Ureter (tissue), 1 donor: ENCODE measurements around the gene SORCS2. TPM values are rescaled to one million over a fixed set of nuclear protein-coding genes. Genes with fewer than 3 reads are reported as not detected.
"Not testable (repeated sequence)": the region's sequence is repeated elsewhere in the genome, so short reads cannot be mapped to it uniquely, and the experiment has no call there.

Experiments used
- DNase-seq: peaks from one replicate; pipeline ENCODE4 v3.0.0-alpha.2; 2020; ENCODE audit warnings: low spot score
- total RNA-seq: library from RNA; stranded (reverse); gene quantifications from one replicate; pipeline ENCODE4 v1.2.4, GENCODE V29; 2023
- donor health status: DM: yes; HTN: yes; CAD: no.

SORCS2 gene
- total RNA-seq, 1 donor from 2014 or later = 2.8 TPM

DNA sequence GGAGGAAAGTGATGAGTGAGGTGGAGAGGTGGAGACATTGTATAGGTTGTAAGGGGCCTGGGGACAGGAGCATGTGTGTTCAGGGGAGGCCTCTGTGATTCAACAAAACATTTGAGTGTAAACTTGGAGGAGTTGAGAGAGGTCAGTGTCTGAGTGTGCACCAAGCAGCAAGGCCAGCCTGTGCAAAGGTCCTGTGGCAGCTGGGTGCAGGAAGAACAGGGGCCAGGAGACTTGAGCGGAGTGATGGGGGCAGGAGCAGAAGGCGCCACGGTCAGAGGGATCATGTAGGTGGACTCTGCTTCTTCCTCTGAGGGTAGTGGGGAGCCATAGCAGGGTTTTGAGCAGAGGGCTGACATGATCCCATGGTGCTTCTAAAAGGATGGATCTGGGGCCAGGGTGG is 252.0 kb downstream of the SORCS2 start:
- no peak for DNase-seq

DNA sequence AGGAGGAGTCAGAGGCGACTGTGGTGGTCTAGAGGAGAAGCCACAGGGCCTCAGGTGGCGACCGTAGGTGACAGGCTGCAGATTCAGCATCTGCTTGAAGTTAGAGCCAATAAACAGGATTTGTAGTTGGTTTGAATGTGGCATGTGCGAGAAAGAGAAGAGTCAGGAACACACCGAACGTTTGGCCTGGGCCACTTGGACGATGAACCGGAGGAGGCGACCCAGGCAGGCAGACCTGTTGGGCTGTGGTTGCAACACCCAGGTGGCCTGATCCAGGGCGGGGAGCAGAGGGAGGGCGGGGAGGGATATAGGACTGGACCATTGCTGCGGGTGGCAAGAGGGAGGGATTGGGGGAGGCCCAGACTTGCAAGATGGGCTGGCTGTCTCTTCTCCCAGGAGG is 252.4 kb downstream of the SORCS2 start:
- no peak for DNase-seq

DNA sequence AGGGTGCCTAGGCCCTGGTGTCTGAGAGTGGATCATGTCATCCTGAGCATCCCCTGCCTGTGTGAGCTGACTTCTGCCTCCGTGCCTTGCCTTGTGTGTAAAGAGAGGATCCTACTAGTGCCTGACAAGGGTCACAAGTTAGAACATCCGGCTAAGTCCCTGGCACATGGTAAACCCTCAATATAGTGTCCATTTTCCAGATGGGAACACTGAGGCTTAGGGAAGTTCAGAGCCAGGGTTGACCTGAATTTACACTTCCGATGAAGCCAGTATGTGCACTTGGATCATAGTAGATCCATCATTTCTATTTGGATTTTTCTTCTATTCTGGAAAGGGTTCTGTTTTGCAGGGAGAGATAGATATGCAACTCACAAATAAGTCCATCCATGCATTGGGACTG is 254.9 kb downstream of the SORCS2 start:
- no peak for DNase-seq

DNA sequence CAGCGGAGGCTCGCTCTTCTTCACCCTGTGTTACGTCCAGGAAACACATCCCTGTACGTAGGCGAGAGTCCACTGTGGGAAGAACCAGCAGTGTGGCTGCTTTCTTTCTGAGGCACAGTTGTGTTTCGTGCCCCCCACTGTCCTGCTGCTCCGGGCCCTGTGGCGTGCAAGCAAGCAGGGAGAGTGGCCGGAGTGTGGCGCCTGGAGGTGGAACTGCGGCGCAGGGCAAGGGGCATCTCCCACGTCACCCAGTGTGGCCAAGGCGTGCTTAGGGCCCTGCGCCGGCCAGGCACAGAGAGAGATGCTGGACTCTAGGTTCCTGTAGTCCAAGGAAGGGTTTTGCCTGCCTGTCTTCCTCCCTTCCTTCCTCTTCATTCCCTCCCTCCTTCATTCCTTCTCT is 255.7 kb downstream of the SORCS2 start:
- DNase-seq = no peak

DNA sequence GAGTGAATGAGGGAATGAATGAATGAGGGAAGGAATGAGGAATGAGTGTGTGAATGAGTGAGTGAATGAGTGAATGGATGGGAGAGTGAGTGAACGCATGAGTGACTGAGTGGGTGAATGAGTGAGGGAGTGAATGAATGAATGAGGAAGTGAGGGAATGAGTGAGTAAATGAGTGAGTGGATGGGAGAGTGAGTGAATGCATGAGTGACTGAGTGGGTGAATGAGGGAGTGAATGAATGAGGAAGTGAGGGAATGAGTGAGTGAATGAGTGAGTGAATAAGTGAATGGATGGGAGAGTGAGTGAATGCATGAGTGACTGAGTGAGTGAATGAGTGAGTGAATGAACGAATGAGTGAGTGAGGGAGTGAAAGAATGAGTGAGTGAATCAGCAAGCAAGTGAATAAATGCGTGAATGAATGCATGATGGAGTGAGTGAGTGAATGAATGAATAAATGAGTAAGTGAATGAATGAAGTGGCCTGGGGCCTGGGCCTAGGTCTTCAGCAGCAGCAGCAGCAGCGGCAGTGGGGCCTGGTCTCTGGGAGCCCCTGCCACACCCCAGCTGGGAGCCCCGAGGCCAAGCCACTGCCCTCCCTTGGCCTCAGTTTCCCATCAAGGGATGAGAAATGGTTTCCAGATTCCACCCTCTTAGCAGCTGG is 258.6 kb downstream of the SORCS2 start:
- DNase-seq = no peak

DNA sequence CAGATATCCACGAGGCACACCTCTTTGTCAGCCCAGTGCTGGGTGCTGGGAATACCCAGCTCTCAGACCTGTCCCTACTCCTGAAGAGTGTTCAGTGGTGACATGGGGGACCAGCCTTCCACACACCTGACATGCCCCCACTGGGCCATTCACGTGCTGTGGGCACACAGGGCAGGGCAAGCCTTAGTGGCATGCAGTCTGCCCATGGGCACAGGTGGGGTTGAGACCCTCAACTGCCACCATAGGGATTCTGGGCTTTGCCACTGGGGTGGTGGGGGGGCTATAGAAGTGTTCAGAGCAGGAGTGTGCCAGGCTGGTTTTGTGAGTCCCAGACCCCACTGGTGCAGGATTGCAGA is 259.1 kb downstream of the SORCS2 start:
- no peak for DNase-seq

DNA sequence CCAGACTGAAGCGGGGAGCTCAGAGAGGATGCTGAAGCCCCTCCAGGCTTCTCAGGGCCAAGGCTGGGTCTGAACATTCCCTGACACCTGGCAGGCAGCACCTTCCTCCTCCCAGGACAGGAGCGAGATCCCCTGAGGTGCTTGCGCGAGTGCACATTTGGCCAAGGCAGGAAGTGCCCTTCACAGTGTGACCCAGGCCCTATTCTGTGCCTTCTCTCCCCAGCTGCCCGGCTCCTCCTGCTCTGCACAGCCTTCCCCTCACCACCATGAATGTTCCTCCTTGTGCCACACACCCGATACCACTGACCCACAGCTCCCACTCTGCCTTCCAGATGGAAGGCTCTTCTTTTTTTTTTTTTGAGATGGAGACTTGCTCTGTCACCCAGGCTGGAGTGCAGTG is 259.5 kb downstream of the SORCS2 start:
- no peak for DNase-seq

DNA sequence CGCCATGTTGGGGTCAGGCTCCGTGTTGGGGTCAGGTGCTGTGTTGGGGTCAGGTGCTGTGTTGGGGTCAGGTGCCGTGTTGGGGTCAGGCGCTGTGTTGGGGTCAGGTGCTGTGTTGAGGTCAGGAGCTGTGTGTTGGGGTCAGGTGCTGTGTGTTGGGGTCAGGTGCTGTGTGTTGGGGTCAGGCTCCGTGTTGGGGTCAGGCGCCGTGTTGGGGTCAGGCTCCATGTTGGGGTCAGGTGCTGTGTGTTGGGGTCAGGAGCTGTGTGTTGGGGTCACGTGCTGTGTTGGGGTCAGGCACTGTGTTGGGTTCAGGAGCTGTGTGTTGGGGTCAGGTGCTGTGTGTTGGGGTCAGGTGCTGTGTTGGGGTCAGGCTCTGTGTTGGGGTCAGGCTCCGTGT is 260.5 kb downstream of the SORCS2 start:
- DNase-seq = not testable (repeated sequence)

DNA sequence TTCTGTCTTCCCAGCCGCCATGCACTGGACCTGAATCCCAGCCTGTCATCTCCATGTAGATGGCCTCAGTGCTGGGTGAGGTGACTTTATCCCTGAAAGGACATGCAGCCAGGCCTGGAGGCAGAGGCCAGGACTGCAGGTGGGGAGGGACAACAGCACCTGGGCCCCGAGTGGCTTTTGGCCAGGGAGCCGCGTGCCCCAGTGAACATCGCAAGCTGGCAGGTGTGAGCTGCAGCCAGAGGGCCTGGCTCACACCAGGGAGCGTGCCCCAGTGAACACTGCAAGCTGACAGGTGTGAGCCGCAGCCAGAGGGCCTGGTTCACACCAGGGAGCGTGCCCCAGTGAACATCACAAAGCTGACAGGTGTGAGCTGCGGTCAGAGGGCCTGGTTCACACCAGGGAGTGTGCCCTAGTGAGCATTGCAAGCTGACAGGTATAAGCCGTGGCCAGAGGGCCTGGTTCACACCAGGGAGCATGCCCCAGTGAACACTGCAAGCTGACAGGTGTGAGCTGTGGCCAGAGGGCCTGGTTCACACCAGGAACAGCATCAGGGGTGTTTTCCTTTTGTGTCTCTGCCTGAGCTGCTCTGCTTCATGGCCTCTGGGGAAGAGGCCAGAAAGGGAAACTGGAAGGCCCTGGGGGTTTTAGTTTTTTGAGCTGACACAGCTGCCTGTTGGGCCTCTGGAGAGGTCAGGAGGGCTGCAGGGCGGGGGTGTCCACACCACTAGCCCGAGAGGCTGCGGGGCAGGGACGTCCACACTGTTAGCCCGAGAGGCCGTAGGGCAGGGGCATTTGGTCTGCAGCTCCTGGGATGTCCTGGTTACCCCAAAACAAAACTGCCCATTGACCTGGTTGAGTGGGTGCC is 265.1 kb downstream of the SORCS2 start:
- no peak for DNase-seq

DNA sequence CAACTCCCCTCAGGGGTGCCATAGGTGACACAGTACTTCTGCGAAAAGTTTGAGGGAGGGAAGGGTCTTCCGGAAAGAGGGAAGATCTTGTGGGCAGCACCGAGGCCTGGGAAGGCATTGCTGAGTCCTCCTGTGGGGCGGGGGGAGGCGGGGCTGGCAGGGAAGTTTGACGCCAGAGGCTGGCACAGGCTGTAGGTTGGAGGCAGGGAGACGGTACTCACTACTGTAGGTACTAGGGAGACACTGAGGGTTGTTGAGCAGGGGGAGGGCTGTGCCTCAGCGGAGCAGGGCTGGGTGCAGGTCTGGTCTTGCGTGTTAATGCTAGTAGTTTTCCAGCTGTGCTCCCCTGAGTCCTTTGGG is 265.7 kb downstream of the SORCS2 start:
- no peak for DNase-seq

DNA sequence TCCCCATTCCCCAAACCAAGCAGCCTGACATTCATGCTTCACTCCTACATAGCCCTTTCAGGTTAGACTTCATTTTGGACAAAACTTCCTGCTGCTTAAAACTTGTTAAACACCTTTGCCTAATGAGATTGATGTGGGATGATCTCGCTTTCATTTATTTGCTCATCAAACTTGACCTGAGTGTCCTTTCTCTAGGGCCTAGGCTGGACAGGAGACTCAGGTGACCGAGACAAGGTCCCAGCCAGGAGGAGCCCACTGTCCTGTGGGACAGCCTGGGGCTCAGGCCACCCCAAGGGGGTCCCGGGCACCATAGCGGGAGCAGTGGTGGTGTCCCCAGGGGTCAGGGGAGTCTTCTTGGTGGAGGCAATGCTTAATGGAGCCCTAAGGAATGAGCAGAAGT is 266.1 kb downstream of the SORCS2 start:
- DNase-seq = no peak

DNA sequence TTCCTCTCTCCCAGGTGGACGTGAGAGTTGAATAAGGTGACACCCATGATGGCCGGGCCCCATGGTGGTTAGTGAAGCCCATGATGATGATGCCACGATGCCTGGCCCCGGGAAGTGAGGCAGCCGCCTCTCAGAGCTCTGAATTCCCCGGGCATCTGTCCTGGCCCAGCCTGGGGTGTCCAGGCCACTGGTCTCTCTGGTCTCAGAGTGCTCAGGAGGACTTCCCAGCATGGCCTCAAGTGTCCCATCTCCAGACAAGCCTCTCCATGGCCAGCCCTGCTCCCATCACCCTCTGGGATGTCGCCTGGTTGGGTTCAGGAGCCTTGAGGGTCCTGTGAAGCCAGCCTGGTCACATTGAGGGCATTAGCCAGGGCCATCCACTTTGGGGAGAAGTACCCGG is 267.1 kb downstream of the SORCS2 start:
- DNase-seq = no peak

DNA sequence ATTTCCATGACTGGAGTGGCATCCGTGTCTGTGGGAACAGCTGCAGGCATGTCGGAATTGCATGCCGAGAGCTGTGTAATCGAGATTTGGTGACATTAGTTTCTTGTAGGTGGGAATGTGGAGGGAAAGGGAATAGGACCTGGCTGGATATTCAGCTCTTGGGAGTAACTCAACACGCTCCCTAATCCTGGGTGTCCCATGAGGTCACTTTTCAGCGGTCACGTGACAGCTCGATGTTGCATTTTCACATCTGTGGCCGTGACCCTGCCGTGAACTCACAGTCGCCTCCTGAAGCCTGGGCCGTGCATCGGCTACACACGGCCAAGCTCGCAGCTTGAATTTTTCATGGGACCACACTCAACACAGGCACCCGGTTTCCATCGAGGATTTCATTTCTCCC is 268.2 kb downstream of the SORCS2 start:
- DNase-seq = no peak

DNA sequence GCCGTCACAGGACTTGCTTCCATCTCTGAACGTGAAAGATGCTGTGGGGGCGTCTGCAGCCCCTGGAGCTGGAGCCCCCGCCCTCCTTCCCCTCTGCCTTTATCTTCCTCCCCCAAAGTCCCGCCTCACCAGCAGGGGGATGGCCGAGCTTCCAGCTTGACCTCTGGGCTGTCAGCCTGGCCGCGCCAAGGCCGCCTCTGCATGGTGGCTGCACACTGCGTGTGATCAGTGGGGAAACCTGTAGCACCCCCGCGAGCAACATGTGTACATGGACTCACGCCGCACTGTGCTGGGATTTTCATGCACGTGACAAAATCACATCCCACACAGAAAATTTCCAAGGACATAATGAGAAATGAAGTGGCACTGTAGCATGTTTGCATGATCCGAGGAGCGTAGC is 268.9 kb downstream of the SORCS2 start:
- no peak for DNase-seq

DNA sequence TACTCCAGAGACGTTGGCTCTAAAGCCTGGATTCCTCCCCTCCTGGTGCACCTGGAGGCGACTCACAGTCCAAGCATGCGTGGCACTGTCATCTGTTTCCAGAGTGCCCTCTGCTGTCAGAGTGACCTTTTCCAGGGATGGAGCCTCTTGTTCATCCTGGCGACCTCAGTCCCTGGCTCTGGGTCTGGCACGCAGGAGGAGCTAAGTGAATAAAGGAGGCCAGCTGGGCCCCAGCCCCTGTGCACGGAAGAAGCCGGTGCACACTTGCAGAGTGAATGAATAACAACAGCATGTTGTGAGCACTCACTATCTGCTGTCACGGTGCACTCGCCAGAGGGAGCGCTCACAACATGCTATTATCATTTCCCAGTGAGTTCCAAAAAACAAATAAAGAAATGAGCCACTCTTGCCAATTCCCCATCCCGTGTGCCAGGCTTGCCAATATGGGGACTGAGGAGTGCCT is 270.2 kb downstream of the SORCS2 start:
- DNase-seq = no peak

DNA sequence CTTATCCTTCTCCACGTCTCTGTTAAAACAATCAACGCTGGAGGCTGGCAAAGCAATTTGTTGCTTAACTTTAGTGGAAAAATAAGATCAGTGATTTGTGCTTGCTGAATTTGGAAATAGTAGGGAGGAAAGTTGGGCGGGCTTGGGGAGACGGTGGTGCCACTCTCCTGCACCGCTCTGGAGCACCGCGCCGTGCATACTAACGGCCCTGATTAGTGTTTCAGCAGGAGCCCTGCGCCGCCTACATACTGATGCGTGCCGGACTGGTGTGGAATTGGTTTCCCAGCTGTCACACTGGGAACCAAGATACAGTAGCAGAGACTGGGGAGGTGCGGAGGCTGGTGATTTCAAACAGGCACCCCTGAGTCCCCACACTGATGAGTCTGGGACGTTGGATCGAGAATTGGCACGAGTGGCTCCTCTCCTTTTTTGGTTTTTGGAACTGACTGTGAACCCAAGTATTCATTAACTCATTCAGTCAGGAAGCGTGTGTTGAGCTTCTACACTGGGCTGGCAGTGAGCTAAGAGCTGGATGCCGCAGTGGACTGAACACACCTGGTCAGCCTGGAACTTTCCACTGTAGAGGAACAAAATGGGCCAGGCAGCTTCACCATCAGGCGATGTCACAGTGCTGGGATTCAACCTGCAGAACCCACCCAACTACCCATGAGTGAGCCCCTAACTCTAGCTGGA is 271.4 kb downstream of the SORCS2 start:
- no peak for DNase-seq

DNA sequence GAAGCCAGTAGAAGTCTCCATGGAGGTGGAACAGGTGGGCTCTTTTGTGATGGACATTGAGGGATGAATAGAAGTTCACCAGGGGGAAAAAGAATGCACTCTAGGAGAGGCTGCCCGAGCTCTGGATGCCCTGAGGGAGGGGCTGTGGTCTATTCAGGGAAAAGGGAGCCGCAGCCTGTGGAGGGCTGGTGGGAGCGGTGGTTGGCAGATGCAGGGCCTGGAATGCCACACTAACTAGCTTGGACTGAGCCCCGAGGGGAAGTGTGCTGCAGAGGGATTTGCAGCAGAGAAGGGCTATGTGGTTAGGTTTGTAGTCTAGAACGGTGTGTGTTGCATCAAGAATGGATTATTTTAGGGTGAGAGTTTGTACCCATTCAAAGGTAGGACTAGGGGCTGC is 271.9 kb downstream of the SORCS2 start:
- no peak for DNase-seq

DNA sequence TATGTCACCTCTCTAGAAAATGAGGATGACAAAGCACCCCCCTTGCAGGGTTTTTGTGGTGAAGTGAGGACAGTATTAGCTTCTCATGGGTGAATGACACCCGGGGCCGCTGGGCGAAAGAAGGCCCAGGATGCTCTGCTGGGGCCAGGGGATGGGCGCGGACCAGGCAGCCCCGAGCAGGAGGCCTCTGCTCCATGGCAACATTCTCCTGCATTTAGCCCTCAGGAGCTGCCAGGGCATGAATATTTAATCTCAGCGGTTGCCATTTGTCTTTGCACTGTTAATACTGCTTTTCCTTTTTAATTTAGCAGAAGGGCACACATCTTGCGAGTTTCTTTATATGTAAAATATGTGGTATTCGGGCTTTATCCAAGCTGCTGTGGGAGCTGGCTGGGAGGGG is 272.7 kb downstream of the SORCS2 start:
- no peak for DNase-seq

DNA sequence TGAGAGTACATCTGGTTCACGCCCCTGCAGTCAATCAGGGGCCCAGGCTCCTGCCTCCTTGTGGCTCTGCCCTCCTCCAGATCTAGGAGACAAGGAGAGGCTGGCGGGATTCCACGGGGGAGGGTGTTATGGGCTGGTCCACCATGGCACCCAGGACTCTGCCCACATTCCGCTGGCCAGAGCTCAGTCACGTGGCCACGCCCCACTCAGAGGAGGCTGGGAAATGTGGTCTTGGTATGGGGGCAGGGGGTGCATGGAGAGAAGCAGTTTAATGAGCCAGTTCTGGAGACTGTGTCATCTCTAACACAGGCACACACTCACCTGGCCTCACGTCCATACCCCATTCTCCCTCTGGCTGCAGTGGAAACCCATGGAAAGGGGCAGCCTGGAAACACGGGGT is 273.9 kb downstream of the SORCS2 start:
- DNase-seq = no peak

DNA sequence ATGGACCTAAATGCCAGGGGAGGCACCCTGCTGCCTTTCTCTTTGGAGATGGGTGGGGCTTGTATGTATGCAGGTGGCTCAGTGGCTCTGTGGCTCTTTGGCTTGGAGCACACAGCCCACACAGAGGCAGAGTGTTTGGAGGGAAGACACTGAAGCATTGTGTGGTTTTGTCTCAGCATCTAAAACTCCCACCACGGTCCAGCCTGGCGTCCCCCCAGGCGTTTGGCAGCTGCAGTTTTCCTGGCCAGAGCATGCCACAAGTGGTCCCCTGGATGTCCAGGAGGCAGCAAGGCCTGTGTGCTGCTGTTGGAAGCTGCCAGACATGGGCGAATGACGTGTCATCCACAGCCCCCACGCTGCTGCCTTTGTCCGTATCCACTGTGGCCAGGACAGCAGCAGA is 274.6 kb downstream of the SORCS2 start:
- no peak for DNase-seq

DNA sequence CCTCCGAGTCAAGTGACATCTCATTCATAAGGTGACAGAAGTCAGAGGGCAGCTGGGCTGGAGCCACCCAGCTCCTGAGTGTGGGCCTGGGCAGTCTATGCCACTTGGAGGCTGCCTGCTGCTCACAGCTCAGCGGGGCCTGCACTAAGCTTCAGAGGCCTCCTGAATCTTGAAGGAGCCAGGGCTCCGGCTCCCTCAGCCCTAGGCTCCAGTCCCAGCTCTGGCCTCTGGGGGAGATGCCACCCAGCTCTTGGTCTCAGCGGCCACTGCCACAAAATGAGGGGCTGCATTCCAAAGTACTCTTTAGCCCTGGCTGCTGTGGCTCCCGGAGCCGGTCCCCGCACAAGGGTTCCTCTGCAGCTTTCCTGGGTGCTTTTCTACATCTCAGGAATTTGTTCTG is 275.1 kb downstream of the SORCS2 start:
- DNase-seq = no peak

DNA sequence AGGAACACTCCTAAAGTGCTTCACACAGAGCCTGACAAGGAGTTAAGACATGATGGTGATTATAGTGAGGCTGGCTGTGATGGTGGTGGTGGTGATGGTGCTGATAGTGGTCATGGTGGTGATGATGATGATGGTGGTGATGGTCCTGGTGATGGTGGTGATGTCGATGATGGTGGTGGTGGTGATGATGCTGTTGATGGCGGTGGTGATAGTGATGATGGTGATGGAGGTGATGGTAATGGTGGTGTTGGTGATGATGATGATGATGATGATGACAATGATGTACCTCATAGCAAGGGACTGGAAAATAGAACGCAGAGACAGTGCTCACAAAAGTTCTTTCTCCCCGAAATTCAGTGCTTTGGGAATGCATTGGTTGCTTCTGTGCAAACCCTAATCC is 276.7 kb downstream of the SORCS2 start:
- DNase-seq = no peak

DNA sequence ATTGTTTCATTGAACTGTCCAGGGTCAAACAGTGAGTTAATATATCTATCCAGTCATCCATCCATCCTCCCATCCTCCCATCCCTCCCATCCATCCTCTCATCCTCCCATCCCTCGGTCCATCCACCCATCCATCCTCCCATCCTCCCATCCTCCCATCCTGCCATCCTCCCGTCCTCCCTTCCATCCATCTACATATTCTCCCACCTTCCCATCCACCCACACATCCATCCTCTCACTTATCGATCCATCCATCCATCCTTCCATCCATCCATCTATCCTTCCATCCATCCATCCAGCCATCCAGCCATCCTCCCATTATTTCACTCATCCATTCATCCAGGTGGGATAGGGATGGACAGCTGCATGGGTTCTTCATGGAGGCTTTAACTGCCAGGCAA is 277.8 kb downstream of the SORCS2 start:
- no peak for DNase-seq
